A549 (cell line): ENCODE data around the gene KCTD19. TPM values are rescaled to one million over a fixed set of nuclear protein-coding genes. Genes with fewer than 3 reads are reported as not detected.

Experiments
- ATAC-seq, 2 experiments: fragments of 200-7000 bp in 1 of 2; fragments of >200 bp in 1 of 2; cut with Nextera tagmentation in 1 of 2; cut with Tn5 transposase in 1 of 2; 3 replicates each; pipeline versions ENCODE4 v1.8.0 to v1.9.1; 2018 to 2020; ENCODE audit warnings: mild to moderate bottlenecking in 1 of 2, moderate library complexity in 1 of 2
- CTCF ChIA-PET: fragments of 300-600 bp; sonication (Branson Sonifier 250); formaldehyde crosslinking; extraction: SDS; loops from one replicate; lab custom pipeline; 2021; ENCODE audit warnings: antibody characterized with exemption, inconsistent platforms; lab: Yijun Ruan, JAX
- POLR2A ChIA-PET: fragments of 350-600 bp; formaldehyde crosslinking; extraction: SDS; loops from one replicate; lab custom pipeline; 2021; ENCODE audit warnings: antibody characterized with exemption, inconsistent platforms; lab: Yijun Ruan, JAX
- DNase-seq, 2 experiments: peaks; one replicate each; pipeline versions ENCODE4 v3.0.0 to v3.0.0-alpha.2; 2011 to 2016; ENCODE audit warnings: low read depth in 1 of 2, low spot score in 1 of 2
- FAIRE-seq: peaks from 2 replicates; lab custom pipeline; 2011; peaks lifted over from hg19 to GRCh38; lab: Jason Lieb, UNC
- H3K27ac ChIP-seq, 2 experiments: fragments of >200 bp; sonication (Bioruptor Twin); formaldehyde crosslinking; 3 replicates each; pipeline ENCODE4 v1.5.1; 2016 to 2017
- H3K4me1 ChIP-seq: fragments of >200 bp; sonication (Bioruptor Twin); formaldehyde crosslinking; 3 replicates; pipeline ENCODE4 v1.6.1; 2016
- H3K4me2 ChIP-seq: fragments of >200 bp; sonication (Bioruptor Twin); formaldehyde crosslinking; 3 replicates; pipeline ENCODE4 v1.6.1; 2016
- H3K4me3 ChIP-seq: fragments of >200 bp; sonication (Bioruptor Twin); formaldehyde crosslinking; 3 replicates; pipeline ENCODE4 v1.5.1; 2016
- H3K9me3 ChIP-seq: fragments of >200 bp; sonication (Bioruptor Twin); formaldehyde crosslinking; 3 replicates; pipeline ENCODE4 v1.6.1; 2016
- CBX2 ChIP-seq: fragments of 200-600 bp; sonication (generic); IDR thresholded peaks from 2 replicates; pipeline ENCODE4 v1.6.1; 2016; ENCODE audit warnings: low read depth, mild to moderate bottlenecking, borderline replicate concordance
- CBX8 ChIP-seq: fragments of 200-600 bp; sonication (generic); IDR thresholded peaks from 2 replicates; pipeline ENCODE4 v1.6.1; 2016
- CEBPB ChIP-seq, 2 experiments: fragments of >200 bp in 1 of 2; sonication (Bioruptor Twin) in 1 of 2; formaldehyde crosslinking in 1 of 2; IDR thresholded peaks; 2 replicates each; pipeline ENCODE4 v1.6.1; 2012 to 2016
- CHD2 ChIP-seq: fragments of 150-350 bp; IDR thresholded peaks from 2 replicates; pipeline ENCODE4 v1.6.1; 2014; ENCODE audit warnings: low read length; ENCODE audit not compliant: partially characterized antibody
- ESRRA ChIP-seq: fragments of 150-350 bp; IDR thresholded peaks from 2 replicates; pipeline ENCODE4 v1.6.1; 2014; ENCODE audit warnings: mild to moderate bottlenecking, low read length, borderline replicate concordance
- HDAC2 ChIP-seq: fragments of 200-600 bp; sonication (generic); IDR thresholded peaks from 2 replicates; pipeline ENCODE4 v1.6.1; 2016
- HOXB13 ChIP-seq: fragments of 250-450 bp; sonication (Bioruptor Pico); IDR thresholded peaks from 2 replicates; pipeline ENCODE4 v1.5.0; 2020; ENCODE audit warnings: low read depth, mild to moderate bottlenecking, moderate library complexity
- KDM1A ChIP-seq: fragments of 200-600 bp; sonication (generic); IDR thresholded peaks from 2 replicates; pipeline ENCODE4 v1.6.1; 2016; ENCODE audit warnings: low read depth, mild to moderate bottlenecking
- MAZ ChIP-seq: fragments of 150-350 bp; IDR thresholded peaks from 2 replicates; pipeline ENCODE4 v1.6.1; 2014; ENCODE audit warnings: antibody characterized with exemption, low read depth, low read length, borderline replicate concordance
- POLR2A ChIP-seq: IDR thresholded peaks from 2 replicates; pipeline ENCODE4 v1.6.1; 2012; ENCODE audit warnings: mild to moderate bottlenecking, low read length
- RARB ChIP-seq: fragments of 250-450 bp; sonication (Bioruptor Pico); IDR thresholded peaks from 2 replicates; pipeline ENCODE4 v1.8.0; 2021; ENCODE audit warnings: mild to moderate bottlenecking, moderate library complexity
- RNF2 ChIP-seq: fragments of 200-600 bp; sonication (generic); IDR thresholded peaks from 2 replicates; pipeline ENCODE4 v1.6.1; 2016; ENCODE audit warnings: low read depth, mild to moderate bottlenecking, antibody characterized with exemption, moderate library complexity, borderline replicate concordance
- SREBF2 ChIP-seq: fragments of 450-650 bp; IDR thresholded peaks from 2 replicates; pipeline ENCODE4 v1.6.1; 2014; ENCODE audit warnings: mild to moderate bottlenecking, moderate library complexity
- TFCP2L1 ChIP-seq: fragments of 250-450 bp; sonication (Bioruptor Pico); IDR thresholded peaks from 2 replicates; pipeline ENCODE4 v1.5.0; 2021; ENCODE audit warnings: mild to moderate bottlenecking
- ZC3H11A ChIP-seq: fragments of 450-650 bp; IDR thresholded peaks from 2 replicates; pipeline ENCODE4 v1.6.1; 2014; ENCODE audit warnings: antibody characterized with exemption, mild to moderate bottlenecking
- ZFP36 ChIP-seq: fragments of 450-650 bp; IDR thresholded peaks from 2 replicates; pipeline ENCODE4 v1.6.1; 2014; ENCODE audit warnings: borderline replicate concordance; ENCODE audit not compliant: partially characterized antibody
- ZSCAN20 ChIP-seq: fragments of 250-450 bp; sonication (Bioruptor Pico); IDR thresholded peaks from 2 replicates; pipeline ENCODE4 v1.8.0; 2022; ENCODE audit warnings: mild to moderate bottlenecking, moderate library complexity
- WGBS: methylation state at CpG from one replicate; pipeline ENCODE4 v1.1.6; 2017; ENCODE audit errors: missing lambda C conversion rate; 5-methylcytosine and 5-hydroxymethylcytosine counted together
- polyA plus RNA-seq, 4 experiments: library from polyadenylated mRNA; depleted of rRNA in 3 of 4; stranded (reverse); fragments of >200 nt; fragmentation: RNase III in 1 of 4; extraction: RNeasy Plus Mini Kit Qiagen cat#74134 plus additional on column Dnase treatment in 1 of 4; gene quantifications; 2 replicates in 3 of 4; 3 replicates in 1 of 4; pipeline ENCODE4 v1.2.3, GENCODE V29; 2011 to 2017
- TF ChIP-seq, protein P1 (sequence below): fragments of 150-350 bp; IDR thresholded peaks from 2 replicates; pipeline ENCODE4 v1.6.1; 2014; ENCODE audit warnings: low read depth, mild to moderate bottlenecking, low read length
- TF ChIP-seq, protein P2 (sequence below): fragments of >200 bp; sonication (Bioruptor Twin); formaldehyde crosslinking; IDR thresholded peaks from 3 replicates; pipeline ENCODE4 v1.6.1; 2016
- TF ChIP-seq, protein P3 (sequence below): fragments of 450-650 bp; IDR thresholded peaks from 2 replicates; pipeline ENCODE4 v1.6.1; 2014; ENCODE audit warnings: antibody characterized with exemption
- TF ChIP-seq, protein P4 (sequence below): IDR thresholded peaks from 2 replicates; pipeline ENCODE4 v1.6.1; 2012; ENCODE audit warnings: low read depth, borderline replicate concordance
- TF ChIP-seq, protein P5 (sequence below): IDR thresholded peaks from 2 replicates; pipeline ENCODE4 v1.6.1; 2012
- TF ChIP-seq, protein P6 (sequence below): fragments of >200 bp; sonication (Bioruptor Twin); formaldehyde crosslinking; IDR thresholded peaks from 3 replicates; pipeline ENCODE4 v1.5.1; 2016

The KCTD19 gene
- polyA plus RNA-seq, 2 of the 4 experiments (the other 2 are of a cell fraction) = 0.57 to 1.1 TPM

DNA sequence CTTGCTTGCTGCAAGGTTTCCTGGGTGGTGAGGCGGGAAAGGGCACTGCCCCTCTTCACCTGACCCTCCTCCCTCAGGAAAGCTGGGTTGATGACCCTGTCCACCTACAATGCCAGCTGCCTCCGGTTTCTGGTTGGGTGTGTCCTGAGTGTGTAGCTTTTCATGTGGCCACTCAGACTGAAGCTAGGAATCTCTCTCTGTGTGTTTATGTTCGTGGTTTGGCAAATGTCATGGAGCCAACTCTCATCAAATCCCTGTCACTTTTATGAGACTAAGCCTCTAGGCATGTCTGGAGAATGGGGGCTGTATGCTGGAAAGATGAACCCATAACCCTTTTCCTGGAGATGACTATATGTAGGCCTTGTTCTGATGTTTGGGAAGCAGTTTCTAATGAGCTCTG lies 30.1 kb downstream of the KCTD19 start:
- H3K9me3 ChIP-seq = no peaks in the 10 kb centered on the region
- no peak overlapping the region for H3K4me3 ChIP-seq
- H3K4me1 ChIP-seq = no peaks in the 10 kb centered on the region
- no peak overlapping the region for H3K4me2 ChIP-seq
- WGBS = 47% methylated on average over 3 of the region's 3 CpGs
- DNase-seq (no peak), ATAC-seq (no peak), FAIRE-seq (no peak)
- CTCF ChIA-PET = interaction anchor here (1.1 to 5.1 kb wide), 5 partner anchors 9 to 43 kb away, joined by 4 to 31 read pairs (median 5); partner anchors contain the start of genes KCTD19 and LRRC36
- TF ChIP-seq MAZ (no peak), ESRRA (no peak), POLR2A (no peak), RARB (no peak), CBX8 (no peak), TFCP2L1 (no peak), RNF2 (no peak), SREBF2 (no peak), CBX2 (no peak), ZFP36 (no peak), HDAC2 (no peak), KDM1A (no peak)
- TF ChIP-seq, protein P1, sequence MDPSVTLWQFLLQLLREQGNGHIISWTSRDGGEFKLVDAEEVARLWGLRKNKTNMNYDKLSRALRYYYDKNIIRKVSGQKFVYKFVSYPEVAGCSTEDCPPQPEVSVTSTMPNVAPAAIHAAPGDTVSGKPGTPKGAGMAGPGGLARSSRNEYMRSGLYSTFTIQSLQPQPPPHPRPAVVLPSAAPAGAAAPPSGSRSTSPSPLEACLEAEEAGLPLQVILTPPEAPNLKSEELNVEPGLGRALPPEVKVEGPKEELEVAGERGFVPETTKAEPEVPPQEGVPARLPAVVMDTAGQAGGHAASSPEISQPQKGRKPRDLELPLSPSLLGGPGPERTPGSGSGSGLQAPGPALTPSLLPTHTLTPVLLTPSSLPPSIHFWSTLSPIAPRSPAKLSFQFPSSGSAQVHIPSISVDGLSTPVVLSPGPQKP = no peak
- TF ChIP-seq, protein P2, sequence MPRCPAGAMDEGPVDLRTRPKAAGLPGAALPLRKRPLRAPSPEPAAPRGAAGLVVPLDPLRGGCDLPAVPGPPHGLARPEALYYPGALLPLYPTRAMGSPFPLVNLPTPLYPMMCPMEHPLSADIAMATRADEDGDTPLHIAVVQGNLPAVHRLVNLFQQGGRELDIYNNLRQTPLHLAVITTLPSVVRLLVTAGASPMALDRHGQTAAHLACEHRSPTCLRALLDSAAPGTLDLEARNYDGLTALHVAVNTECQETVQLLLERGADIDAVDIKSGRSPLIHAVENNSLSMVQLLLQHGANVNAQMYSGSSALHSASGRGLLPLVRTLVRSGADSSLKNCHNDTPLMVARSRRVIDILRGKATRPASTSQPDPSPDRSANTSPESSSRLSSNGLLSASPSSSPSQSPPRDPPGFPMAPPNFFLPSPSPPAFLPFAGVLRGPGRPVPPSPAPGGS = no peak
- POLR2A ChIA-PET = no interaction called here
- H3K27ac ChIP-seq = no peak overlapping the region

DNA sequence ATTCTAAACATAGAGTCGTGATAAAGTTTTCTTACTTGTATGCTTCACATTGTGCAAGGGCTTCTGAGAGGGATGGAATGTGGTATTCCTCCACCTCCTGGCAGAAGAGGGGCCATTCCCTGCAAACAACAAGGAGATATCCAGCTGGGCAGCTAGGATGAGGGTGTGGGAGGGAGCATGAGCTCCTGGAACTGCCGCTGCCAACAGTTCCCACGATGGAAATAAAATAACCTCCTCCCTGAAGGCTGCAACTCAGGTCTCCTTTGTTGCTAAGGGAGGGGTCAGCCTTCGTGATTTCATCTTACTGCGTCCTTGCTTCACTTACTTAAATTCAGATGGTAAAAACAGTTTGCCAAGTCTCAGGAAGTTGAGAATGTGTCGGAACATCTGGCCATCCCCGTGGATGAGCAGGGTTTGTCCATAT lies 31.6 kb downstream of the KCTD19 start:
- CTCF ChIA-PET = interaction anchor here (0.9 to 5.1 kb wide), 4 partner anchors 9 to 31 kb away, joined by 3 to 31 read pairs (median 4); partner anchors contain the start of genes KCTD19 and LRRC36

More for the DNA sequence above, 31.6 kb downstream of the KCTD19 start:
- H3K4me1 ChIP-seq = peaks cover 6% of the 10 kb centered on the region; the same call in 2 of the 3 replicates
- H3K27ac ChIP-seq = no peak overlapping the region
- no peaks in the 10 kb centered on the region for H3K9me3 ChIP-seq
- POLR2A ChIA-PET = no interaction called here
- no peak overlapping the region for H3K4me2 ChIP-seq
- TF ChIP-seq, protein P3, sequence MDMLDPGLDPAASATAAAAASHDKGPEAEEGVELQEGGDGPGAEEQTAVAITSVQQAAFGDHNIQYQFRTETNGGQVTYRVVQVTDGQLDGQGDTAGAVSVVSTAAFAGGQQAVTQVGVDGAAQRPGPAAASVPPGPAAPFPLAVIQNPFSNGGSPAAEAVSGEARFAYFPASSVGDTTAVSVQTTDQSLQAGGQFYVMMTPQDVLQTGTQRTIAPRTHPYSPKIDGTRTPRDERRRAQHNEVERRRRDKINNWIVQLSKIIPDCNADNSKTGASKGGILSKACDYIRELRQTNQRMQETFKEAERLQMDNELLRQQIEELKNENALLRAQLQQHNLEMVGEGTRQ = no peak
- TF ChIP-seq, protein P4, sequence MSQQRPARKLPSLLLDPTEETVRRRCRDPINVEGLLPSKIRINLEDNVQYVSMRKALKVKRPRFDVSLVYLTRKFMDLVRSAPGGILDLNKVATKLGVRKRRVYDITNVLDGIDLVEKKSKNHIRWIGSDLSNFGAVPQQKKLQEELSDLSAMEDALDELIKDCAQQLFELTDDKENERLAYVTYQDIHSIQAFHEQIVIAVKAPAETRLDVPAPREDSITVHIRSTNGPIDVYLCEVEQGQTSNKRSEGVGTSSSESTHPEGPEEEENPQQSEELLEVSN = no peak
- TF ChIP-seq TFCP2L1 = no peak
- no peak for TF ChIP-seq ZSCAN20
- no peak for TF ChIP-seq RARB
- no peak for TF ChIP-seq HOXB13 (CRISPR knock-in tag)
- TF ChIP-seq, protein P5, sequence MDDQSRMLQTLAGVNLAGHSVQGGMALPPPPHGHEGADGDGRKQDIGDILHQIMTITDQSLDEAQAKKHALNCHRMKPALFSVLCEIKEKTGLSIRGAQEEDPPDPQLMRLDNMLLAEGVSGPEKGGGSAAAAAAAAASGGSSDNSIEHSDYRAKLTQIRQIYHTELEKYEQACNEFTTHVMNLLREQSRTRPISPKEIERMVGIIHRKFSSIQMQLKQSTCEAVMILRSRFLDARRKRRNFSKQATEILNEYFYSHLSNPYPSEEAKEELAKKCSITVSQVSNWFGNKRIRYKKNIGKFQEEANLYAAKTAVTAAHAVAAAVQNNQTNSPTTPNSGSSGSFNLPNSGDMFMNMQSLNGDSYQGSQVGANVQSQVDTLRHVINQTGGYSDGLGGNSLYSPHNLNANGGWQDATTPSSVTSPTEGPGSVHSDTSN = no peak
- TF ChIP-seq CBX2 = no peak
- TF ChIP-seq, protein P1 = no peak
- no peak for TF ChIP-seq MAZ
- no peak for TF ChIP-seq CHD2
- no peak for TF ChIP-seq CEBPB (IDR thresholded peaks at IDR 0.05)
- TF ChIP-seq KDM1A = no peak
- no peak for TF ChIP-seq SREBF2
- TF ChIP-seq, protein P6, sequence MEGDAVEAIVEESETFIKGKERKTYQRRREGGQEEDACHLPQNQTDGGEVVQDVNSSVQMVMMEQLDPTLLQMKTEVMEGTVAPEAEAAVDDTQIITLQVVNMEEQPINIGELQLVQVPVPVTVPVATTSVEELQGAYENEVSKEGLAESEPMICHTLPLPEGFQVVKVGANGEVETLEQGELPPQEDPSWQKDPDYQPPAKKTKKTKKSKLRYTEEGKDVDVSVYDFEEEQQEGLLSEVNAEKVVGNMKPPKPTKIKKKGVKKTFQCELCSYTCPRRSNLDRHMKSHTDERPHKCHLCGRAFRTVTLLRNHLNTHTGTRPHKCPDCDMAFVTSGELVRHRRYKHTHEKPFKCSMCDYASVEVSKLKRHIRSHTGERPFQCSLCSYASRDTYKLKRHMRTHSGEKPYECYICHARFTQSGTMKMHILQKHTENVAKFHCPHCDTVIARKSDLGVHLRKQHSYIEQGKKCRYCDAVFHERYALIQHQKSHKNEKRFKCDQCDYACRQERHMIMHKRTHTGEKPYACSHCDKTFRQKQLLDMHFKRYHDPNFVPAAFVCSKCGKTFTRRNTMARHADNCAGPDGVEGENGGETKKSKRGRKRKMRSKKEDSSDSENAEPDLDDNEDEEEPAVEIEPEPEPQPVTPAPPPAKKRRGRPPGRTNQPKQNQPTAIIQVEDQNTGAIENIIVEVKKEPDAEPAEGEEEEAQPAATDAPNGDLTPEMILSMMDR = no peak
- TF ChIP-seq ZC3H11A = no peak
- TF ChIP-seq ZFP36 = no peak
- ATAC-seq (no peak), DNase-seq (no peak), FAIRE-seq (no peak)
- H3K4me3 ChIP-seq = no peak overlapping the region
- 79% methylated on average over 7 of the region's 7 CpGs for WGBS
